HepG2 (cell line): ENCODE measurements around the gene PRDM10. TPM values are rescaled to one million over a fixed set of nuclear protein-coding genes. Genes with fewer than 3 reads are reported as not detected.

ENCODE experiments used
- FIP1L1 ChIP-seq: fragments of 200-400 bp; formaldehyde crosslinking; IDR thresholded peaks from 2 replicates; pipeline ENCODE4 v1.6.1; 2018; ENCODE audit warnings: low read depth, mild to moderate bottlenecking, low read length, moderate library complexity, borderline replicate concordance; ENCODE audit not compliant: insufficient read depth
- GLMP ChIP-seq: sonication (generic); formaldehyde crosslinking; IDR thresholded peaks from 2 replicates; pipeline ENCODE4 v1.9.0; 2021; ENCODE audit warnings: missing genetic modification reagents, mild to moderate bottlenecking, borderline replicate concordance
- HOXA9 ChIP-seq: sonication (generic); formaldehyde crosslinking; IDR thresholded peaks from 2 replicates; pipeline ENCODE4 v1.8.1; 2022; ENCODE audit warnings: missing genetic modification reagents, mild to moderate bottlenecking, moderate library complexity, borderline replicate concordance
- PPARG ChIP-seq: conservative IDR thresholded peaks from 2 replicates; pipeline ENCODE4 v1.6.1; 2016; ENCODE audit warnings: missing biosample characterization, missing genetic modification reagents
- RELA ChIP-seq: sonication (generic); formaldehyde crosslinking; IDR thresholded peaks from 2 replicates; pipeline ENCODE4 v1.4.0; 2020; ENCODE audit warnings: missing genetic modification reagents
- ZBTB7A ChIP-seq: sonication (generic); formaldehyde crosslinking; IDR thresholded peaks from 2 replicates; pipeline ENCODE4 v1.8.0; 2022; ENCODE audit warnings: mild to moderate bottlenecking, missing genetic modification reagents
- ZHX1 ChIP-seq: sonication (generic); formaldehyde crosslinking; IDR thresholded peaks from 2 replicates; pipeline ENCODE4 v1.8.1; 2022; ENCODE audit warnings: low read depth, mild to moderate bottlenecking, missing genetic modification reagents
- ZNF550 ChIP-seq: sonication (generic); formaldehyde crosslinking; IDR thresholded peaks from 2 replicates; pipeline ENCODE4 v1.4.0; 2020; ENCODE audit warnings: mild to moderate bottlenecking, missing genetic modification reagents, borderline replicate concordance
- polyA plus RNA-seq, 8 experiments: library from polyadenylated mRNA; depleted of rRNA in 3 of 8; stranded (reverse) in 7 of 8; unstranded in 1 of 8; fragments of >200 nt; fragmentation: Illumina TruSeq in 4 of 8; extraction: Trizol in 4 of 8; gene quantifications; 2 replicates each; pipeline versions ENCODE4 v1.2.1 to v1.2.3, GENCODE V29; 2011 to 2016; ENCODE audit warnings: low read depth in 4 of 8, missing spikeins in 1 of 8, mixed read lengths in 1 of 8; ENCODE audit not compliant: insufficient read depth in 1 of 8
- total RNA-seq, 5 experiments: library from RNA; depleted of rRNA; stranded (reverse); fragments of >200 nt; fragmentation: Illumina TruSeq; extraction: Trizol; gene quantifications; 2 replicates each; pipeline ENCODE4 v1.2.3, GENCODE V29; 2016; ENCODE audit warnings: low read depth in 1 of 5
- TF ChIP-seq, protein P1 (sequence below): IDR thresholded peaks from 2 replicates; pipeline ENCODE4 v1.6.1; 2016; ENCODE audit warnings: missing genetic modification reagents, missing compliant biosample characterization
- TF ChIP-seq, protein P2 (sequence below): sonication (generic); formaldehyde crosslinking; IDR thresholded peaks from 2 replicates; pipeline ENCODE4 v1.4.0; 2020; ENCODE audit warnings: mild to moderate bottlenecking, missing genetic modification reagents

The PRDM10 gene
- total and polyA plus RNA-seq, 2 of the 13 experiments (the other 11 are each of a cell fraction or from before 2014, with no cell fraction given), result 5.7 to 5.8 TPM

DNA sequence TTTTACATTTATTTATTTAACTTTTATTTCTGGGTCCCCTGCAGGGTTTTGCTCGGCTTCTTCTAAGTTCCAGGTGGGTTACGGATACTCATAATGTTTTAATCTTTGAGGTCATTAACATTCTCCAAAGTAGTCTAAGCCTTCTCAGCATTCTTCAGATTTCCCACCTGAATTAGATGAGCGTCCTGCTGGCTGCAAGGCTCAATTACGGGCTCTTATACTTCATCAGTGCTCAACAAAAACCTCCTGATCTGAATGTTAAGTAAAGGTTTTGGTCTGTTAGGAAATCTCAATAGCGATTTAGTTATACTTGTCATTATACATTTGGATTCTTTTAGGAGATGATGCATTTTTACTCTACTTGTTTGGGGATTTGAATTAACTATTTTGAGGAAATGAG lies 80.0 kb downstream of the PRDM10 start (continued):
- TF ChIP-seq ZHX1 (no peak), HOXA9 (CRISPR knock-in tag) (no peak), PPARG (no peak), RELA (no peak), GLMP (CRISPR knock-in tag) (no peak), ZBTB7A (CRISPR knock-in tag) (no peak), FIP1L1 (no peak), ZNF550 (CRISPR knock-in tag) (no peak)
- TF ChIP-seq, protein P1, sequence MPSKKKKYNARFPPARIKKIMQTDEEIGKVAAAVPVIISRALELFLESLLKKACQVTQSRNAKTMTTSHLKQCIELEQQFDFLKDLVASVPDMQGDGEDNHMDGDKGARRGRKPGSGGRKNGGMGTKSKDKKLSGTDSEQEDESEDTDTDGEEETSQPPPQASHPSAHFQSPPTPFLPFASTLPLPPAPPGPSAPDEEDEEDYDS, result no peak
- TF ChIP-seq, protein P2, sequence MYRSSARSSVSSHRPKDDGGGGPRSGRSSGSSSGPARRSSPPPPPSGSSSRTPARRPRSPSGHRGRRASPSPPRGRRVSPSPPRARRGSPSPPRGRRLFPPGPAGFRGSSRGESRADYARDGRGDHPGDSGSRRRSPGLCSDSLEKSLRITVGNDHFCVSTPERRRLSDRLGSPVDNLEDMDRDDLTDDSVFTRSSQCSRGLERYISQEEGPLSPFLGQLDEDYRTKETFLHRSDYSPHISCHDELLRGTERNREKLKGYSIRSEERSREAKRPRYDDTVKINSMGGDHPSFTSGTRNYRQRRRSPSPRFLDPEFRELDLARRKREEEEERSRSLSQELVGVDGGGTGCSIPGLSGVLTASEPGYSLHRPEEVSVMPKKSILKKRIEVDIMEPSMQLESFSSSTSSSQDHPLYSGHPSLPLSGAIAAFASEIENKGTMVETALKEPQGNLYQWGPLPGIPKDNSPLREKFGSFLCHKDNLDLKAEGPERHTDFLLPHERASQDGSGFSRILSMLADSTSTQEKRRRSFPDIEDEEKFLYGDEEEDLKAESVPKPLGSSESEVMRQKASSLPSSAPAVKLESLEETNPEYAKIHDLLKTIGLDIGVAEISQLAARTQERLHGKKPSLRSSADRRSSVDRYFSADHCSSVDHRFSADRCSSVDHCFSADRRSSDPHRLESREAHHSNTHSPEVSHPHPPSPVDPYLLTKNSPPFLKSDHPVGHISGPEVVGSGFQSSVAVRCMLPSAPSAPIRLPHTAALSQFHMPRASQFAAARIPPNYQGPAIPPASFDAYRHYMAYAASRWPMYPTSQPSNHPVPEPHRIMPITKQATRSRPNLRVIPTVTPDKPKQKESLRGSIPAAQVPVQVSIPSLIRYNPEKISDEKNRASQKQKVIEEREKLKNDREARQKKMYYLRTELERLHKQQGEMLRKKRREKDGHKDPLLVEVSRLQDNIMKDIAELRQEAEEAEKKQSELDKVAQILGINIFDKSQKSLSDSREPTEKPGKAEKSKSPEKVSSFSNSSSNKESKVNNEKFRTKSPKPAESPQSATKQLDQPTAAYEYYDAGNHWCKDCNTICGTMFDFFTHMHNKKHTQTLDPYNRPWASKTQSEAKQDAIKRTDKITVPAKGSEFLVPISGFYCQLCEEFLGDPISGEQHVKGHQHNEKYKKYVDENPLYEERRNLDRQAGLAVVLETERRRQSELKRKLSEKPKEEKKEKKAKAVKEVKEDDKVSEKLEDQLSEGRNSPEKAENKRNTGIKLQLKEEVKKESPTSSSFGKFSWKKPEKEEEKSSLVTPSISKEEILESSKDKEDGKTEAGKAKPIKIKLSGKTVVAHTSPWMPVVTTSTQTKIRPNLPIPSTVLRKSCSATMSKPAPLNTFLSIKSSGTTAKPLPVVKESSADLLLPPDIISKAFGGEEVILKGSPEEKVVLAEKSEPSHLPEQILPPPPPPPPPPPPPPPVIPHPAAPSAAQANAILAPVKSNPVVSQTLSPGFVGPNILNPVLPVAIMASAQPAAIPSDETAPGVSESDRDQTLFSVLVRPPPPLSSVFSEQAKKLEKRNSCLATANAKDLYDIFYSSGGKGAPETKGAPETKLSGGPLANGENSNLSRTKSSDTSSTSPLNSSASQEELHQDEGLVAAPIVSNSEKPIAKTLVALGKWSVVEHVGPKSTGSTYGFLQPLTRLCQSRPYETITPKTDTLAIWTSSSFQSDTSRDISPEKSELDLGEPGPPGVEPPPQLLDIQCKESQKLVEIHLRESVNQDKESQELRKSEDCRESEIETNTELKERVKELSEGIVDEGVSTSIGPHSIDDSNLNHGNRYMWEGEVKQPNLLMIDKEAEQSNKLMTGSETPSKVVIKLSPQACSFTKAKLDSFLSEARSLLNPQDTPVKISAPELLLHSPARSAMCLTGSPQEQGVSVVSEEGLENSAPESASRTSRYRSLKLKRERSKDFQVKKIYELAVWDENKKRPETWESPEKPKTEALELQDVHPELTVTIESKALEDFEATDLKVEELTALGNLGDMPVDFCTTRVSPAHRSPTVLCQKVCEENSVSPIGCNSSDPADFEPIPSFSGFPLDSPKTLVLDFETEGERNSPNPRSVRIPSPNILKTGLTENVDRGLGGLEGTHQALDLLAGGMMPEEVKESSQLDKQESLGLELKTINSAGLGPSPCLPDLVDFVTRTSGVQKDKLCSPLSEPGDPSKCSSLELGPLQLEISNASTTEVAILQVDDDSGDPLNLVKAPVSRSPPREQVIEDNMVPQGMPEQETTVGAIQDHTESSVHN (CRISPR knock-in tag), result no peak
- TF ChIP-seq, all 625 proteins: peak for 0
